ENCODE data around the gene GMEB1. TPM values are rescaled to one million over a fixed set of nuclear protein-coding genes. Genes with fewer than 3 reads are reported as not detected.

GMEB1 gene
- total RNA-seq, 2 donors from 2014 or later: 8.7 to 10.6 TPM

Other genes starting within 250 kb of the GMEB1 start
- gene RCC1, start 162.7 kb upstream of the GMEB1 start, total RNA-seq: 1 to 10 TPM; 7.9 to 9.2 TPM
- gene TRNAU1AP, start 115.7 kb upstream of the GMEB1 start, total RNA-seq: 10 to 100 TPM; 17.5 to 23.2 TPM
- gene RAB42, start 76.5 kb upstream of the GMEB1 start, total RNA-seq: 1 to 10 TPM; 3.5 to 4.2 TPM
- gene TAF12, start 25.7 kb upstream of the GMEB1 start, total RNA-seq: 10 to 100 TPM; 14.9 to 16.5 TPM
- gene RNU11, start 20.2 kb upstream of the GMEB1 start, total RNA-seq: not detected
- 10 to 100 TPM; 37.2 to 38.5 TPM for gene YTHDF2, start 68.2 kb downstream of the GMEB1 start, total RNA-seq
- not detected for gene OPRD1, start 143.4 kb downstream of the GMEB1 start, total RNA-seq
- gene EPB41, start 245.8 kb downstream of the GMEB1 start, total RNA-seq: 10 to 100 TPM; 16.6 to 21.7 TPM